B cell (primary cell): ENCODE data around the gene ABLIM1. TPM values are rescaled to one million over a fixed set of nuclear protein-coding genes. Genes with fewer than 3 reads are reported as not detected.

ENCODE experiments used
- ATAC-seq: fragments of 200-7000 bp; cut with Tn5 transposase; one replicate; pipeline ENCODE4 v1.10.0; 2021; ENCODE audit warnings: low read depth, mild to moderate bottlenecking, moderate number of reproducible peaks, moderate library complexity
- CTCF ChIA-PET: fragments of 350-600 bp; sonication (Branson Sonifier 250); formaldehyde crosslinking; loops from one replicate; lab custom pipeline; 2021; ENCODE audit warnings: antibody characterized with exemption, inconsistent platforms; lab: Charles Lee
- POLR2A ChIA-PET: fragments of 350-600 bp; sonication (Branson Sonifier 250); formaldehyde crosslinking; loops from one replicate; lab custom pipeline; 2021; ENCODE audit warnings: antibody characterized with exemption; lab: Charles Lee
- DNase-seq: peaks from one replicate; pipeline ENCODE4 v3.0.0; 2013
- H2AFZ ChIP-seq: 2 replicates; pipeline ENCODE4 v1.6.1; 2012; ENCODE audit warnings: mild to moderate bottlenecking, low read depth, low read length; ENCODE audit not compliant: insufficient read depth, poor library complexity, severe bottlenecking
- H3K27ac ChIP-seq, 2 donors: 1 replicate in 1 of 2; 2 replicates in 1 of 2; pipeline ENCODE4 v1.5.1; 2012 to 2013; ENCODE audit warnings: low read length in 2 of 2, mild to moderate bottlenecking in 2 of 2, moderate library complexity in 1 of 2
- H3K27me3 ChIP-seq, 4 experiments: fragments of 200-600 bp in 1 of 4; sonication (generic) in 1 of 4; replicated peaks in 1 of 4; 1 replicate in 2 of 4; 2 replicates in 2 of 4; pipeline versions ENCODE4 v1.6.1 to v1.7.0; 2013 to 2016; ENCODE audit warnings: low read length in 3 of 4, mild to moderate bottlenecking in 2 of 4, mixed read lengths in 1 of 4, moderate library complexity in 1 of 4; ENCODE audit not compliant: insufficient read depth in 4 of 4, control insufficient read depth in 3 of 4; ENCODE audit errors: control extremely low read depth in 1 of 4
- H3K36me3 ChIP-seq, 2 experiments: replicated peaks in 1 of 2; 1 replicate in 1 of 2; 2 replicates in 1 of 2; pipeline versions ENCODE4 v1.6.1 to v1.7.1; 2013; ENCODE audit warnings: low read length in 1 of 2; ENCODE audit not compliant: insufficient read depth in 2 of 2, control insufficient read depth in 1 of 2; ENCODE audit errors: control extremely low read depth in 1 of 2, extremely low read depth in 1 of 2
- H3K4me1 ChIP-seq, 2 donors: fragments of 200-600 bp in 1 of 2; sonication (generic) in 1 of 2; 1 replicate in 1 of 2; 2 replicates in 1 of 2; pipeline versions ENCODE4 v1.5.1 to v1.6.1; 2013 to 2017; ENCODE audit warnings: low read length in 2 of 2; ENCODE audit not compliant: control insufficient read depth in 2 of 2, insufficient read depth in 2 of 2
- H3K4me2 ChIP-seq: replicated peaks from 2 replicates; pipeline ENCODE3; 2012; ENCODE audit warnings: mild to moderate bottlenecking, low read depth, low read length; ENCODE audit not compliant: poor library complexity, severe bottlenecking
- H3K4me3 ChIP-seq, 5 experiments: fragments of 200-600 bp in 1 of 5; sonication (generic) in 1 of 5; 1 replicate in 3 of 5; 2 replicates in 2 of 5; pipeline versions ENCODE4 v1.5.1 to v1.7.0; 2011 to 2016; ENCODE audit warnings: low read length in 4 of 5, mild to moderate bottlenecking in 4 of 5, low read depth in 2 of 5, control low read depth in 1 of 5, moderate library complexity in 1 of 5; ENCODE audit not compliant: insufficient read depth in 1 of 5; ENCODE audit errors: control extremely low read depth in 1 of 5, extremely low read depth in 1 of 5
- H3K79me2 ChIP-seq: fragments of 200-600 bp; sonication (generic); one replicate; pipeline ENCODE4 v1.6.0; 2016; ENCODE audit warnings: low read length; ENCODE audit not compliant: control insufficient read depth, insufficient read depth
- H3K9ac ChIP-seq: fragments of 200-600 bp; sonication (generic); 2 replicates; pipeline ENCODE4 v1.6.1; 2017; ENCODE audit warnings: mild to moderate bottlenecking, low read length, moderate library complexity
- H3K9me3 ChIP-seq, 3 donors: one replicate each; pipeline versions ENCODE4 v1.6.1 to v1.7.1; 2013; ENCODE audit warnings: low read length in 2 of 3; ENCODE audit not compliant: control insufficient read depth in 2 of 3, insufficient read depth in 1 of 3; ENCODE audit errors: control extremely low read depth in 1 of 3
- H4K20me1 ChIP-seq: 2 replicates; pipeline ENCODE4 v1.6.0; 2012; ENCODE audit warnings: mild to moderate bottlenecking, low read length; ENCODE audit not compliant: insufficient read depth, control insufficient read depth, poor library complexity, severe bottlenecking
- H3K27ac Mint-ChIP-seq: one replicate; pipeline ENCODE4 v1.8.0; 2021; ENCODE audit warnings: mixed read lengths
- H3K27me3 Mint-ChIP-seq: one replicate; pipeline ENCODE4 v1.8.0; 2021; ENCODE audit warnings: mixed read lengths
- H3K4me1 Mint-ChIP-seq: one replicate; pipeline ENCODE4 v1.8.0; 2021; ENCODE audit warnings: mixed read lengths
- H3K4me3 Mint-ChIP-seq: one replicate; pipeline ENCODE4 v1.8.0; 2021; ENCODE audit warnings: mixed read lengths
- H3K9me3 Mint-ChIP-seq: one replicate; pipeline ENCODE4 v1.8.0; 2022; ENCODE audit warnings: mixed read lengths; ENCODE audit not compliant: insufficient read depth
- EZH2 ChIP-seq: IDR thresholded peaks from 2 replicates; pipeline ENCODE4 v1.6.1; 2012; ENCODE audit warnings: borderline replicate concordance, low read depth, mild to moderate bottlenecking, moderate library complexity, low read length; ENCODE audit not compliant: insufficient read depth, poor library complexity, severe bottlenecking
- WGBS: methylation state at CpG from one replicate; pipeline ENCODE4 v1.1.5; 2013; ENCODE audit warnings: missing lambda C conversion rate; ENCODE audit not compliant: insufficient coverage; 5-methylcytosine and 5-hydroxymethylcytosine counted together
- intact Hi-C: fragments of 100-400 bp; cut with micrococcal nuclease; formaldehyde crosslinking; loops from one replicate; pipeline ENCODE4 v1.10.0; 2022
- polyA plus RNA-seq: library from polyadenylated mRNA; depleted of rRNA; stranded (reverse); fragments of >200 nt; gene quantifications from 2 replicates; pipeline ENCODE4 v1.2.3, GENCODE V29; 2012
- total RNA-seq, 2 donors: library from RNA; stranded (reverse); fragments of 120-200 nt in 1 of 2; gene quantifications; 1 replicate in 1 of 2; 2 replicates in 1 of 2; pipeline versions ENCODE4 v1.2.3 to v1.2.4, GENCODE V29; 2013 to 2022
- TF ChIP-seq, protein P1 (sequence below): fragments of 200-600 bp; IDR thresholded peaks from one replicate; pipeline ENCODE4 v1.8.0; 2022; ENCODE audit warnings: antibody characterized with exemption, mild to moderate bottlenecking

ABLIM1 gene
- total and polyA plus RNA-seq, 2 donors (not counting 1 experiment from before 2014, with no cell fraction given): 55.6 to 148 TPM

DNA sequence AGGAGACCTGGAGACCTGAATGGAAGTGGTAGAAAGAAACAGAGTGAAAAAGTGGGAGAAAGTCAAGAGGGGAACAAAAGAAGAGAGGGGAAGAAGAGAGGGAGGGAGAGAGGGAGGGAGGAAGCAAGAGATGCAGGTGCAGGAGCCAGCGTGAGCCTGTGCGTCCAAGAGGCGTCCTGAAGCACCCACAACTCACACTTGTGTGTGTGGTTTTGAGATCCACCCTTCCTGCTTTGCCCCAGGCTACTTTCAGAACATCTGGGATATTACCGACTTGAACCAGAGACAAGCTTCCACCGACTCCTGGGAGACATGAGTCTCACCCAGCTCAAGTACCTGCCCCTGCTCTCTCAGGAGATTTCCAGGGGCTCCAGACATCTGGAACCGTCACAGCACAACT is 263.5 kb downstream of the ABLIM1 start:
- H3K79me2 ChIP-seq: no peaks in the 10 kb centered on the region
- H3K4me3 Mint-ChIP-seq: no peak overlapping the region
- H2AFZ ChIP-seq: no peak overlapping the region
- H3K27ac ChIP-seq: no peak overlapping the region
- H3K4me1 ChIP-seq: no peaks in the 10 kb centered on the region
- no peak overlapping the region for H3K9ac ChIP-seq
- H4K20me1 ChIP-seq: no peaks in the 10 kb centered on the region
- H3K9me3 Mint-ChIP-seq: no peaks in the 10 kb centered on the region
- WGBS: 36% methylated on average over 3 of the region's 6 CpGs
- POLR2A ChIA-PET: no interaction called here
- peaks cover 0 to 12% (median 6%) of the 10 kb centered on the region in 4 experiments for H3K27me3 ChIP-seq
- no peak overlapping the region for H3K27ac Mint-ChIP-seq
- H3K27me3 Mint-ChIP-seq: peaks cover 57% of the 10 kb centered on the region
- H3K4me1 Mint-ChIP-seq: no peaks in the 10 kb centered on the region
- CTCF ChIA-PET: no interaction called here
- no peaks in the 10 kb centered on the region for H3K36me3 ChIP-seq
- TF ChIP-seq, protein P1, sequence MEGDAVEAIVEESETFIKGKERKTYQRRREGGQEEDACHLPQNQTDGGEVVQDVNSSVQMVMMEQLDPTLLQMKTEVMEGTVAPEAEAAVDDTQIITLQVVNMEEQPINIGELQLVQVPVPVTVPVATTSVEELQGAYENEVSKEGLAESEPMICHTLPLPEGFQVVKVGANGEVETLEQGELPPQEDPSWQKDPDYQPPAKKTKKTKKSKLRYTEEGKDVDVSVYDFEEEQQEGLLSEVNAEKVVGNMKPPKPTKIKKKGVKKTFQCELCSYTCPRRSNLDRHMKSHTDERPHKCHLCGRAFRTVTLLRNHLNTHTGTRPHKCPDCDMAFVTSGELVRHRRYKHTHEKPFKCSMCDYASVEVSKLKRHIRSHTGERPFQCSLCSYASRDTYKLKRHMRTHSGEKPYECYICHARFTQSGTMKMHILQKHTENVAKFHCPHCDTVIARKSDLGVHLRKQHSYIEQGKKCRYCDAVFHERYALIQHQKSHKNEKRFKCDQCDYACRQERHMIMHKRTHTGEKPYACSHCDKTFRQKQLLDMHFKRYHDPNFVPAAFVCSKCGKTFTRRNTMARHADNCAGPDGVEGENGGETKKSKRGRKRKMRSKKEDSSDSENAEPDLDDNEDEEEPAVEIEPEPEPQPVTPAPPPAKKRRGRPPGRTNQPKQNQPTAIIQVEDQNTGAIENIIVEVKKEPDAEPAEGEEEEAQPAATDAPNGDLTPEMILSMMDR: no peak
- TF ChIP-seq EZH2: no peak
- no peaks in the 10 kb centered on the region for H3K9me3 ChIP-seq
- intact Hi-C loops: no loop called here
- no peak overlapping the region for H3K4me2 ChIP-seq
- DNase-seq (no peak), ATAC-seq (no peak)
- H3K4me3 ChIP-seq: no peak overlapping the region

DNA sequence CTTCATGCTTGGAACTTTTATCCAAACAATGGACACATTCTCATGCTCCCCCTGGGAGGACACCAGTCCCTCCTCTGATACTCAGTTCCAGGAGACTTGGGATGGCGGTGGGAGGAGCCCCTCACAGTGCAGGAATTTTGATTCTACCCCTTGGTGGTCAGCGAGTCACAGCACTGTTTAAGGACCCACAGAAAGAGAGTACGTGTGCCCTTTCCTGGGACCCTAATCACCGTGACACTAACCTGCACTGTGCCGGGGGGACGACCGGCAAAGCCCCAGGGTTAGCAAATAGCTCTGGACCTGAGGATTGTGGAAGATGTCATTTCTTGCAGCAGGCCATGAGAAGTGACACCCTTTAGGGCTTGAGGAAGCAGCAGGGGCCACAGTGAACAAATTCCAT is 264.2 kb downstream of the ABLIM1 start:
- Histone ChIP-seq H4K20me1 (no peaks in the 10 kb centered on the region), H3K79me2 (no peaks in the 10 kb centered on the region), H3K27ac (no peak overlapping the region), H3K4me3 (no peak overlapping the region), H2AFZ (no peak overlapping the region), H3K36me3 (no peaks in the 10 kb centered on the region), H3K4me1 (no peaks in the 10 kb centered on the region), H3K27me3 (peaks cover 0 to 8% (median 4%) of the 10 kb centered on the region in 4 experiments), H3K9ac (no peak overlapping the region), H3K9me3 (no peaks in the 10 kb centered on the region), H3K4me2 (no peak overlapping the region)
- H3K4me1 Mint-ChIP-seq: no peaks in the 10 kb centered on the region
- ATAC-seq (no peak), DNase-seq (no peak)
- intact Hi-C loops: no loop called here
- CTCF ChIA-PET: no interaction called here
- no peak overlapping the region for H3K27ac Mint-ChIP-seq
- TF ChIP-seq, protein P1: no peak
- no peaks in the 10 kb centered on the region for H3K9me3 Mint-ChIP-seq
- no peak overlapping the region for H3K4me3 Mint-ChIP-seq
- POLR2A ChIA-PET: no interaction called here
- WGBS: 95% methylated on average over 7 of the region's 7 CpGs
- peaks cover 51% of the 10 kb centered on the region for H3K27me3 Mint-ChIP-seq
